Ecto neural progenitor cell (in vitro differentiated cells): ENCODE results near the gene C20orf144.

Experiments used
- DNase-seq: peaks from one replicate; pipeline ENCODE4 v3.0.0-alpha.2; 2018; ENCODE audit warnings: low spot score

The C20orf144 gene

DNA sequence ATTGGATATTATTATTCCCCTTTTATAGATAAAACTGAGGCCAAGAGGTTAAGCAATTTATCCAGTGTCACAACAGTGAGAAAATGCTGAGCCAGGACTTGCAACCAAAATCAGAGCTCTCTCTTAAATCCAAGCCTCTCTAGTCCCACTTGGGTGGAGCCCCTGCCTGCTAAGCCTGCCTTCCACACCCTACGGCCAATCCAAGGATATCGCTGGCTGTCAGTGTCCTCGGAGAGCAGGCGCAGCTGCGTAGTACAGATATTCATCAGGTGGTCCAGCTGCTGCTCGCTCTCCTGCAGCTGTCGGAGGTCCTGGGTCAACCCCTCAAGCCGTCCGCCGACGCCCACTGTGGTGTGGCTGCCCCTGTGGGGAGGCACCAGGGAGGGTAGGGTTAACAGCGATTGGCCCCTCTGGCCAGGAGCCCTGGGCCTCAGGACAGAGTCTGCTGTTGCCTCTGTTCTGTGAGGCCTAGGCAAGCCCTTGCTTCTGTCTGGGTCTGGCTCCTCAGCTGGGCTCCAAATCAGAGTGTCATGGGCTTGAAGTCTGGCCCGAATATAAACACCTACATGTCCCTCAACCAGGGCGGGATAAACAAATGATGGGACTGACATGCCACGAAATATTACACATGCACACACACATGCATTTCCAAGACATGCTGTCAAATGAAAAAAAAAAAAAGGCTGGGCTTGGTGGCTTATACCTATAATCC, 16.0 kb downstream of the C20orf144 start:
- DNase-seq, result no peak

- DNase-seq, result no peak
Observed at GRCh38 chr20:33679758-33680485, 17.8 kb downstream of the C20orf144 start.

DNA sequence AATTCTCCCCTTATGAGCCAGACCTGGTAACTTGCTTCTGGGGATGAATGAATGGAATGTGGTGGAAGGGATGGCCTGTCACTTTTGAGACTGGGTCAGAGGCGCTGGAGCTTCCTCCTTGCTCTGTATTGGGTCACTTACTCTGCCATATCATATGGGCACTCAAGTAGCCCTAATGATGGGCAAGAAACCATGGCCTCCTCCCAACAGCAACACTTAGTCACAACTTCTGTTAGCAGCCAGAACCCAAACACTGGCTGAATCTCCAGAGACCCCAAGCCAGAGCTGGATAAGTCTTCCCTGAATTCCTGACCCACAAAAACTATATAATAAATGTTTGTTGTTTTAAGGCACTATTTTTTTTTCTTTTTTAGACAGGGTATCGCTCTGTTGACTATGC, 18.6 kb downstream of the C20orf144 start:
- DNase-seq, result no peak

DNA sequence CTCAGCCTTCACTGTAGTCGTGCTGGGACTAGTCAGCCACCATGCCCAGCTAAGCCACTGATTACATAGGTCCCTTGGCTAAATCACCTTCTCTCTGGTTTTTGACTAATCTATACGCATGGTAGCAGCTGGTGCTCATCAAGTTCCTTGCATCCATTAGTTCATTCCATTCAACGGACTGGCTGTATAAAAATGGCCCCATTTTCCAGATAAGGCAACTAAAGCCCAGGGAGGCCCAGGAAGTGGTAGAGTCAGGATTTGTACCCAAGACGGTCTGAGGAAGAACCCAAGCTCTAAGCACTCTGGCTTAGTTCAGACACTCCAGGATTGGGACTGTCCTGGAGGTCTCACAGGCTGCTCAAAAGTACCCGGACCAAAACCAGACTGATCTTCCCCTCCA, 19.2 kb downstream of the C20orf144 start:
- no peak for DNase-seq

GRCh38 chr20:33681728-33682353, 19.7 kb downstream of the C20orf144 start:
- no peak for DNase-seq

GRCh38 chr20:33684533-33685327, 22.6 kb downstream of the C20orf144 start:
- no peak for DNase-seq

- peak; percentile 81 for DNase-seq
Observed at GRCh38 chr20:33685328-33686099, 23.4 kb downstream of the C20orf144 start.

GRCh38 chr20:33686100-33686983, 24.2 kb downstream of the C20orf144 start, which contains the start of gene E2F1:
Gene E2F1, minus strand, starts transcription at chr20:33686385. Its CDS starts 121 bp downstream, at chr20:33686264.
- peak; percentile 98 for DNase-seq

- no peak for DNase-seq
Observed at GRCh38 chr20:33686984-33687366, 24.8 kb downstream of the C20orf144 start.

- DNase-seq, result no peak
Observed at GRCh38 chr20:33687370-33687915, 25.3 kb downstream of the C20orf144 start.

GRCh38 chr20:33687993-33688937, 26.1 kb downstream of the C20orf144 start:
- DNase-seq, result no peak

GRCh38 chr20:33688938-33689424, 26.9 kb downstream of the C20orf144 start:
- no peak for DNase-seq

GRCh38 chr20:33689493-33689892, 27.4 kb downstream of the C20orf144 start:
- DNase-seq, result no peak

GRCh38 chr20:33689973-33690372, 27.8 kb downstream of the C20orf144 start:
- DNase-seq, result no peak

DNA sequence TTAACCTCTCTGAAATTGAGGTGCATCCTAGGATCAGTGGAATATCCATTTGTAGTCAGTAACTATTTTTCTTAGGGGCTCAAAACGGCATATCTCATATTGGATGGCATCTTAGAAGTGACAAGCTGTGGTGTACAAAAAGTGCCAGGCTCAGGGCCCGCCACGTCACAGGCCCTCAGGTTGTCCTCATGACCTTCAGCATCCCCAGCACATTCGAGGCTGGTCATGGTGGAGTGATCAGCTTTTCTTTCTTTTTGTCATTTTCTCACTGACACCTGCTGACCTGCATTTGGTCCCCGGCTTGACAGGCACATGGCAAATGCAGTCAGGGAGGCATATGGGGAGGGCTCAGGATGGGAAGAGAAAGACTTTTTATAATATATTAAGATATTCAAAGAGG, 31.2 kb downstream of the C20orf144 start:
- no peak for DNase-seq

GRCh38 chr20:33693741-33694638, 31.9 kb downstream of the C20orf144 start:
- peak; percentile 61 for DNase-seq

GRCh38 chr20:33694639-33695012, 32.5 kb downstream of the C20orf144 start:
- DNase-seq, result no peak

DNA sequence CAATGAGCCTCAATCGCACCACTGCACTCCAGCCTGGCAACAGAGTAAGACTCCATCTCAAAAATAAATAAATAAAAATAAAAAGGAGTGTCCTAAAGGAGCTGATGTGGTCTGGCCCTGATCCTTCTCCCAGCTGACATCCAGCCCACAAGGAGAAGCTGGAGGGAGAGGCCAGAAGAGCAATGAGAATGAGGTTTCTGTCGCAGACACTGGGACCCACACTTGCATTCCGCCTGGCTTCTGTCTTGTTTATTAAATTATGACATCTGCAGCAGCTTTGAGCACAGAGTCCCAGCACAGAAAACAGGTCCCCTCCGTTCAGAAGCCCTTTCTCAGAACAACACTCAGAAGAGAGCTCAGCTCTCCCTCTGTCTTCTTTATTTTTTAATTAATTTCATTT, 34.3 kb downstream of the C20orf144 start:
- no peak for DNase-seq
